Caco-2 (cell line): ENCODE measurements around the gene VPS26B. TPM values are rescaled to one million over a fixed set of nuclear protein-coding genes. Genes with fewer than 3 reads are reported as not detected.

Source experiments
- BruUV-seq: library from RNA; stranded (reverse); fragments of 400-500 nt; replicated peaks from 2 replicates; lab custom pipeline; 2021; lab: Mats Ljungman, UMichigan
- CTCF ChIA-PET: fragments of 300-600 bp; sonication (Branson Sonifier 250); formaldehyde crosslinking; loops from one replicate; lab custom pipeline; 2022; ENCODE audit warnings: antibody characterized with exemption; lab: Charles Lee
- POLR2A ChIA-PET: fragments of 300-600 bp; sonication (Branson Sonifier 250); formaldehyde crosslinking; loops from one replicate; lab custom pipeline; 2022; ENCODE audit warnings: antibody characterized with exemption; lab: Charles Lee
- DNase-seq, 2 experiments: peaks; one replicate each; pipeline versions ENCODE4 v3.0.0 to v3.0.0-alpha.2; 2020 to 2022
- H3K27me3 ChIP-seq: replicated peaks from 2 replicates; pipeline ENCODE4 v1.6.0; 2011; ENCODE audit warnings: low read length; ENCODE audit not compliant: control insufficient read depth, insufficient read depth
- H3K36me3 ChIP-seq: 2 replicates; pipeline ENCODE4 v1.5.1; 2011; ENCODE audit warnings: low read length; ENCODE audit not compliant: control insufficient read depth, insufficient read depth
- H3K4me1 ChIP-seq: fragments of 250-450 bp; sonication (Bioruptor Pico); 2 replicates; pipeline ENCODE4 v1.5.1; 2020; ENCODE audit warnings: mild to moderate bottlenecking
- H3K4me3 ChIP-seq: 2 replicates; pipeline ENCODE4 v1.5.1; 2011; ENCODE audit warnings: low read depth, mild to moderate bottlenecking, control low read depth, low read length
- H3K9me3 ChIP-seq: fragments of 250-450 bp; sonication (Bioruptor Pico); 2 replicates; pipeline ENCODE4 v1.5.1; 2020; ENCODE audit warnings: mild to moderate bottlenecking, moderate library complexity
- H3K27ac Mint-ChIP-seq: one replicate; pipeline ENCODE4 v1.8.0; 2022; ENCODE audit warnings: mixed read lengths; ENCODE audit not compliant: unreplicated experiment
- H3K27me3 Mint-ChIP-seq: one replicate; pipeline ENCODE4 v1.8.0; 2022; ENCODE audit warnings: mixed read lengths; ENCODE audit not compliant: insufficient read depth, unreplicated experiment
- H3K36me3 Mint-ChIP-seq: one replicate; pipeline ENCODE4 v1.8.0; 2022; ENCODE audit warnings: mild to moderate bottlenecking, mixed read lengths; ENCODE audit not compliant: insufficient read depth, unreplicated experiment
- H3K4me1 Mint-ChIP-seq: one replicate; pipeline ENCODE4 v1.8.0; 2022; ENCODE audit warnings: low read depth, mixed read lengths; ENCODE audit not compliant: unreplicated experiment
- H3K4me3 Mint-ChIP-seq: one replicate; pipeline ENCODE4 v1.8.0; 2022; ENCODE audit warnings: mild to moderate bottlenecking, moderate library complexity, mixed read lengths; ENCODE audit not compliant: unreplicated experiment
- H3K9me3 Mint-ChIP-seq: one replicate; pipeline ENCODE4 v1.8.0; 2022; ENCODE audit warnings: mixed read lengths; ENCODE audit not compliant: unreplicated experiment
- CTCF ChIP-seq, 2 experiments: fragments of 200-600 bp in 1 of 2; IDR thresholded peaks; 1 replicate in 1 of 2; 2 replicates in 1 of 2; pipeline versions ENCODE4 v1.5.1 to v1.8.0; 2011 to 2022; ENCODE audit warnings: antibody characterized with exemption in 1 of 2, control low read depth in 1 of 2, inconsistent platforms in 1 of 2, low read depth in 1 of 2, low read length in 1 of 2, mild to moderate bottlenecking in 1 of 2, moderate library complexity in 1 of 2; ENCODE audit not compliant: insufficient read depth in 1 of 2, severe bottlenecking in 1 of 2, unreplicated experiment in 1 of 2
- intact Hi-C: fragments of 100-400 bp; cut with micrococcal nuclease; formaldehyde crosslinking; loops from one replicate; pipeline ENCODE4 v1.10.0; 2022; ENCODE audit not compliant: unreplicated experiment
- total RNA-seq: library from RNA; stranded (reverse); gene quantifications from 2 replicates; pipeline ENCODE4 v1.2.3, GENCODE V29; 2022

VPS26B gene
- total RNA-seq, 1 experiment from 2014 or later: 78.1 TPM

GRCh38 chr11:134246678-134247077 is 22.2 kb downstream of the VPS26B start:
- Histone ChIP-seq H3K27me3 (no peaks in the 10 kb centered on the region), H3K36me3 (no peaks in the 10 kb centered on the region; the same call in 1 of the 2 replicates), H3K4me1 (no peaks in the 10 kb centered on the region), H3K4me3 (no peak overlapping the region), H3K9me3 (no peaks in the 10 kb centered on the region)
- Mint-ChIP-seq H3K36me3 (peaks cover 46% of the 10 kb centered on the region), H3K9me3 (no peaks in the 10 kb centered on the region), H3K4me3 (no peak overlapping the region), H3K27me3 (no peaks in the 10 kb centered on the region), H3K4me1 (no peaks in the 10 kb centered on the region), H3K27ac (no peak overlapping the region)
- DNase-seq: no peak
- CTCF ChIA-PET: no interaction called here
- TF ChIP-seq CTCF (IDR thresholded peaks at IDR 0.05; ENCODE audit: insufficient read depth in 1 of 2, low read depth in 1 of 2, low read length in 1 of 2, severe bottlenecking in 1 of 2, unreplicated experiment in 1 of 2): no peak
- no TSS peak for BruUV-seq
- intact Hi-C loops: no loop called here
- POLR2A ChIA-PET: no interaction called here

GRCh38 chr11:134248910-134249480 is 24.5 kb downstream of the VPS26B start:
- BruUV-seq: no TSS peak
- Mint-ChIP-seq H3K4me1 (peaks cover 7% of the 10 kb centered on the region), H3K4me3 (no peak overlapping the region), H3K9me3 (no peaks in the 10 kb centered on the region), H3K27ac (no peak overlapping the region), H3K27me3 (no peaks in the 10 kb centered on the region), H3K36me3 (peaks cover 43% of the 10 kb centered on the region)
- ChIA-PET CTCF (interaction anchor here (1.2 kb wide), 1 partner anchor 20 kb away, joined by 3 read pairs; no protein-coding TSS in a partner anchor), POLR2A (no interaction called here)
- no peak for DNase-seq
- H3K4me1 ChIP-seq: 0 out of 2 replicates have a peak, but pooled peaks cover 6% of the 10 kb centered on the region
- no peak overlapping the region for H3K4me3 ChIP-seq
- intact Hi-C loops: no loop called here
- no peaks in the 10 kb centered on the region for H3K27me3 ChIP-seq
- TF ChIP-seq CTCF (IDR thresholded peaks at IDR 0.05; ENCODE audit: insufficient read depth in 1 of 2, low read depth in 1 of 2, low read length in 1 of 2, severe bottlenecking in 1 of 2, unreplicated experiment in 1 of 2): no peak
- no peaks in the 10 kb centered on the region; the same call in 1 of the 2 replicates for H3K36me3 ChIP-seq
- H3K9me3 ChIP-seq: no peaks in the 10 kb centered on the region

GRCh38 chr11:134250246-134250645 is 25.8 kb downstream of the VPS26B start:
- CTCF ChIA-PET: no interaction called here
- no peak for DNase-seq
- Histone ChIP-seq H3K9me3 (no peaks in the 10 kb centered on the region), H3K4me3 (no peak overlapping the region), H3K27me3 (no peaks in the 10 kb centered on the region), H3K36me3 (no peaks in the 10 kb centered on the region; the same call in 1 of the 2 replicates), H3K4me1 (0 out of 2 replicates have a peak, but pooled peaks cover 10% of the 10 kb centered on the region)
- Mint-ChIP-seq H3K4me1 (peaks cover 7% of the 10 kb centered on the region), H3K27me3 (no peaks in the 10 kb centered on the region), H3K36me3 (peaks cover 33% of the 10 kb centered on the region), H3K4me3 (no peak overlapping the region), H3K9me3 (no peaks in the 10 kb centered on the region), H3K27ac (no peak overlapping the region)
- no TSS peak for BruUV-seq
- POLR2A ChIA-PET: no interaction called here
- intact Hi-C loops: loop anchor here (5.0 kb wide), 1 partner anchor 82 kb away; the partner anchor contains the start of gene GLB1L2
- TF ChIP-seq CTCF (IDR thresholded peaks at IDR 0.05; ENCODE audit: insufficient read depth in 1 of 2, low read depth in 1 of 2, low read length in 1 of 2, severe bottlenecking in 1 of 2, unreplicated experiment in 1 of 2): no peak
